IPS-NIHi7 (cell line): Measurements from ENCODE around the gene LCP2.

Experiments
- DNase-seq: peaks from one replicate; pipeline ENCODE4 v3.0.0; 2012; ENCODE audit warnings: mixed read lengths; ENCODE audit errors: extremely low spot score

LCP2 gene

DNA sequence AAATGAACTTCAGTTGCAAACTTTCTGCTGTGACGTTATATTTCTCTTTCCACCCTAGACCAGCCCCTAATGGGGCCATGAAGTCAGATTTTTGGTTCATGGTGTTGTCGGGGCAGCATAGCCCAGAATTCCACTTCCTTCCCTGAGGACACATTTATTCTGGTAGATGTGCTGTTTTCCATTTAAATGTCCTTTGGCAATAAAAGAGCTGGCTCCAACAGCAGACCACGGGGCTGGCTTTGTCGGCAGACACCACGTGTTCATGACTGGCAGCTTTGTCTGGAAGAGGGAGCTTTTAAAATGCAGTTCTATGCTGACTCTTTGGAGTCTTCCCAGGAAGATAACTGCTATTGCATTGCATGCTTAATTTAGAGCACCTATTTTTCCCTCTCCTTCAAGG is 17.6 kb upstream of the LCP2 start:
- DNase-seq, result no peak

DNA sequence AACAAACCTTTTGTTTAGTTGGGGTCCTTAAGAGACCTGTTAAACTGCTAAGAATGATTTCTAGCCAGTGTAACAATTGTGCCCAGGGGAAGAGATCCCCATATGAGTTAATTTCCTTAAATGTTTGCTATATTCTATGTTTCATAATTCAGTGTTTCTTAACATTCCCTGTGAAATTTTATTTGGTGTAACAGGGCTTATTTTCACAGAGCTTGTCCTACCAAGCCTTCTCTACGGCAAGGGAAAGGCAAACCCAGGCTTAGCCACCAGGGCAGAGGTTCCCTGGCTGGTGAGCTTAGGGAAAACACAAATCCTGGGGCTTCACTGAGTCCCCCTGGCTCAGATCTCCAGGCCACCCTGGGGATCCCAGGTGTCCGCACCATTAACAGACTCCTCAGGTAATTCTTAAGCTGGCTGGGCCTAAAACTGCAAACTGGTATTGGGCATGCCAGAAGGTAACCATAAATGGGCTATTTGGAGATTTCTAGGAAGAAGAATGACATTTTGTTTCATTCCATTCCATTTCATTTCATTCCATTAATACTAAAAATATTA is 17.0 kb upstream of the LCP2 start:
- no peak for DNase-seq

DNA sequence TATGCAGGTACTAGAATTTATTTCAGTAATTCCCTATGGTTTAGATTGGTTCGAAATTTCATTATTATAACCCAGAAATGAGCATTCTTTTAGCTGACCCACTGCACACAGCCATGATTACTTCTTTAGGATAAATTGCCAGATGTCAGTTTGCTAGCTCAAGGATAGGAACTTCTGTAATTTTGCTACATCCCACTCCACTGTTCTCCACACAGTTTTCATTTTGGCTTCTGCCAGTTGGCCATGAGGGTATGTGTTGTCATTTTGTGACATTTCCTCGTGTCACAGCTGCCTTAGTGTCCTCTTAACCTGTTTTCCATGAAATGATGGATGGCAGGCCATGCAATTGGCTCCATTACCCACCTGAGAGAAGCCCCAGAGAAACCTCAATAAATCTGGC is 16.2 kb upstream of the LCP2 start:
- no peak for DNase-seq

DNA sequence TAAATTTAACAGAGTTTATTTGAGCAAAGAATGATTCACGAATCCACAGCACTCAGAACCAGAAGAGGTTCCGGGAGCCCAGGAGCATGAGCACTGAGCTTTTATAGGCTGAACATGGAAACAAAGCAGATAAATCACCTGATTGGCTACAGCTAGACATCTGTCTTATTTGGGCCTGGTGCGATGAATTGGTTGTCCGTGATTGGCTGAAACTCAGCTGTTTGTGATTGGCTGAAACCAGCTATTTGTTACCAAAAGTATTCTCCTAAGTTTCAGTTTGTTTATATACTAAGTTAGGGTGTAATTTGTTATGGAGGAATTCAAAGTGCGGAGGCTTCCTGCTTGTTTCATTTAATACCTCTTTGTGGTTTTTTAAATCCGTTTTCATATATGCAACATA is 15.8 kb upstream of the LCP2 start:
- no peak for DNase-seq

DNA sequence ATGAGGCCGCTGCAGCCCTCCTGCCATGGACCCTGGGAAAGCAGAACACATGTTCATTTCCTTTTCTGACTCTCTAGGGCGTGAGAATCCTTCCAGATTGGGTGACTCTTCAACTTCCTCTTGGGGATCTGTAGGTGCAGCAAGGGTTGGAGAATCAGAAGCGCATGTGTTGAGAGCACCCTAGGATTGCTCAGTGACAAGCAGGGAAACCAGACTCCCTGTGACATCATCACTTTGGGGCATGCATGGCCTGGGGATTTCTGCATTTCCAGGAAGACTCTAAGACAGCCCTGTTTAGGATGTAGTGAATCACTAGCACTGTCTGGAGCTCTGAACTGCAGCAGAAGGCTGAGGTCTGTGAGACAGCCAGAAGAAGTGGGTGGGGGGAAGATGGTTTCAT is 15.1 kb upstream of the LCP2 start:
- DNase-seq, result no peak

DNA sequence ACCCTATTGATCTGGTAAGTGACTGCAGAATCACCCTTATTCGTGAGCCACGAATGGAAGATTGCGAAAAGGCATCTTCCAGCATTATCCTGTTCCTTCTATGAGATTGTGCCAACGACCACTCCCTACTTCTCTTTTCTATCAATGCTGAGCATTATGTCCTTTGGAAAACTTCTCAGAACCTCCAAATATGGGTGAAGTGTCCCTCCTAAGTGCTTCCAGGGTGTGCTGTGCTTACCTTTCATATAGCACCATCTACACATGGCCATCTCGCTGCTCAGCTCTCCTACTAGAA is 14.7 kb upstream of the LCP2 start:
- no peak for DNase-seq

DNA sequence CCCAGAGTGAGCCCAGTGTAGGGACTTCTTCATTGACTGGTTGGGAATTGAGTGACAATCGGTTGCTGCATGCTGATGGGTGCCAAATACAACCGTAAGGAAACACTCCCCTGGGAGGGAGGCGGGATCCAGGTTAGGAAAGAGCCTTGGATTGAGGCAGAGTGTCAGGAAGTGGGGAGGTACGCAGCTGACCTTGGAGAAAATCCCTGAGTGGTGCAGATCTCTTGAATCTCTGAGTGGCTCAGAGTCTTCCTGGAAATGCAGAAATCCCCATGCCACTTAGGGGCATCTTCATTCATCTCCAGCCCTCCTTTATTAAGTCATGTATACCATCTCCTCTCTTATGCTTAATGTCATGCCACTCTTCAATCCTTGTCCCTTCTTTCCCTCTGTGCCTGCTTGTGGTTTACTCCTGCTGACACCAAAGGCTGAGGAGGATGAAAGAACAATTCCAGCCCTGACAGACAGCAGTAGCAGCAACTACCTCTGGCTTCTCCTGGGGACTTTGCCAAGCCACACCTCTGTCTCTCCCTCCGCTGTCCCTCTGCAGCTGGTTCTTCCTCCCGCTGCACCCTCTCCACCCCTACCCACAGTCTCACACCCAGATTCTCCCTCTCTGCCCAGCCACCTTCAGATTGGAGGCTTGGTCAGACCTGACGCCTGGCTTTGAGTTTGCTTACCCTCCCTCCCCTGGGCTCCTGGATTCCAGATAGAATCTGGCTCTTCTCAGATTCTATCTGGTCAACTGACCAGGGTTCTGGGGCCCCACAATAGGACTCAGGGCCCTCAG is 14.1 kb upstream of the LCP2 start:
- no peak for DNase-seq

DNA sequence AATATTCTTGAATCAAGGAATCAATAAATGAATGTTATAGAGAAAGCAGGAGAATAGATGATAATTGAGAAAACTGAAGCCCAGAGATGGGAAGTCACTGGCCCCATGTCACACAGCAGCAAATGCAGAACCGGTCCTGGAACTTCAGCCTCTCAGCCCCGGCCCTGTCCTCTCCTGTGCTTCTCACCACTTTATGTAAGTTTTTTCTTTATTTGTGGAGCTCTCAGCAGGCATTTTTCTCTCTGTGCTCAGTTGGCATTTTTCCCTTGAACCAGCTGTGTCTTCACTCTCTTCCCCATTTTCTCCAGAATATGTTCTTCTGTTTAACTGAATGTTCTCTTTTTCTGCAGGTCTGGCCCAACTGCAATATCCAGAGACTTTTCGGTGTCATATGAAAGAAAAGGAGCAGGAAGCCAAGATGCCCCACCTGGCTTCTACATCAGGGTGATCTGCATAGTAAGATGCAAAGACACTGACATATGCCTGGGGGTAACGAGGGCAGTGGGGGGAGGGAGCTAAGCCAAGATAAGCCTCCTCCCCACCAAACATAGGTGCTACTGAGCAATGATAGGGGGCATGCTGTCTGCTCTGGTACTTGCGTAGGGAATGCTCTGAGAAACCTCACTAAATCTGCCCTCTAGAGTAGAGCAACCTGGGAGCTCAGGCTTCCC is 12.8 kb upstream of the LCP2 start:
- no peak for DNase-seq

DNA sequence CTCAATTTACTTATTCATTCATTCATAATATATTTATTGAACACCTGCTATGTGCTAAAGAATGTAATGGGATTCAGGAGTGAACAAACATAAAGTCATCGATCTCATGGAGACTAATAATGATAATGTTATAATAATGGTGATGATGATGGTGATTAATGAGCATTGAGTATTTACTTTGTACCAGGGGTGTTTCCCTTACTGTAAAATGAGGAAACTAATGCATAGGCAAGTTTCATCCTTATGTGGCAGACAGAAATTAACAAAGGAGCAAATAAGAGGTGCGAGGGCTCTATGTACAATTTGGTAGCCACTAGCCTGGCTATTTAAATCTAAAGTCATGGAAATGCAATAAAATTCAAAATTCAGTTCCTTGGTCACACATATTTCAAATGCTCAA is 11.1 kb upstream of the LCP2 start:
- DNase-seq, result no peak

DNA sequence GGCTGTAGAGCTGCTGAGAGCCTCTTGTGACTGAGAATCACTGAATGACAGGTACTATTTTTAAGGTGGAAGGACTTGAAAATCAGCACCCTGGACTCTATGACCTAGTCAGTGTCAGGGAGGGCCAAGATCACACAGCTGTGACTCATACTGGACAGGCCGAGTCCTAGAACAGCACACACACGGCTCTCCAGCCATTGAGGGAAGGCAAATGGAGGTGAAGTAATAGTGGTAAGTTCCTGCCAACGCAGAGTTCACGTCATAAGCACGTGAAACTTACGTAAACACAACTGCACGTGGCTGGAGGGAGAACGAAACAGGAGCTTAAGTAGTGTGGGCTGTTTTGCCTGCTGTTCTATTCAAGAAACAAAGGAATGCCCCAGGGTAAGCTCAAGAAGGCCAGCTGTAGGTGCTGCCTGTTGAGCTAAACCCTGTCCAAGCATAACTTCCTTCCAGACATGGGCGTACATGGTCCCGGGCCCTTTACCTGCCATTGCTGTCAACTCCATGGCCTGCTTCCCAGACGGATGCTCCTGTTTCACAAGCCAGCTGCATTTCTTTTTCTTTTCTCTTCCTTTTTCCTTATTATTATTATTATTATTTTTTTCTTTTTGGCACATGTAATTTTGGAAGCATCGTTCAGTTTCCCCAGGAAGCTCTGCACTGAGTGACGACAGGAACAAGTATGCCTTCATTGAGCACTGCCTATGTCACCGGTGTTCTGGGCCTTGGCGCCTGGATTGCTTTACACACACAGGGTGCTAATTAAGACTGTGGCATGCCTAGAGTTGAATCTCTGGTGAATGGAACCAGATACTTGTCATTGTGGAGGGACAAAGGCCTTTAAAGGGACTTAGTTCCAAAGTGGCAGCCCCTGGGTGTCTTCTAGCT is 10.2 kb upstream of the LCP2 start:
- DNase-seq, result no peak

DNA sequence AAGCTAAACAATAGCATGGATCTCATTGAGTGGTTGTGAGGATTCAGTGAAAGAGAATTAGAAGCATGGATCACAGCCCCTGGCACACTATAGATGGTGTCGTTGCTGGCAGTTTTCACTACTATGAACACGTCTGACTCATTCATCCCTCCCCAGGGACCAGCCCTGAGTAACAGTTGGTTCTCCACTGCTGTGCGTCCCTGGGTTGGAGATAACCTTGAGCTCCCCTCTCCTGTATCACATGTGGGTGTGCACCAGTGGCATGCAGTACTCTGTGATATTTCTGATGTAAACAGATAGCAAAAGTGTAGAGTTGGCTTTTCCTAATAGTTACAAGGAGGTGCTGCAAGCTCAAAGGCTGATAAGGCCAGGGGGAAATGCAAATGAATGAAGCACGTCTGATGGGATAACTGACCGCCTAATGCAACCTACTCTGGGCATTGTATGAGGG is 8.8 kb upstream of the LCP2 start:
- no peak for DNase-seq

DNA sequence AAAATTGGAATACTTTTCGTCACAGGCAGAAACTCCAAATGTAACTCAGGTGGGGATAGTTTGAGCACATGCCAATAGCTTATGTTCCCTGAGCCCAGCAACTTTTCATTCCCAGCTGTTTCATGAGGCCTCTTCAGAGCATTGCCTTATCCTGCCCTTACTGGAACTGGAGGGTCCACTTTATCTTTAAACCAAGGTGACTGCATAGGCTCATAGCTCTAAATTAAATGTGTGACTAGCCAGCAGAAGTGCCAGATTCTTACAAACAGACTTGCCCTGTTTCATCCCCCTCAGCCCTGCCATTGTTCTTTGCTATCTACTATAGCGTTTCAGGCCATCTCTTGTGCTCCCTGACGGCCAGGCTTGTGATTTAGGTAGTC is 8.1 kb upstream of the LCP2 start:
- DNase-seq, result no peak

DNA sequence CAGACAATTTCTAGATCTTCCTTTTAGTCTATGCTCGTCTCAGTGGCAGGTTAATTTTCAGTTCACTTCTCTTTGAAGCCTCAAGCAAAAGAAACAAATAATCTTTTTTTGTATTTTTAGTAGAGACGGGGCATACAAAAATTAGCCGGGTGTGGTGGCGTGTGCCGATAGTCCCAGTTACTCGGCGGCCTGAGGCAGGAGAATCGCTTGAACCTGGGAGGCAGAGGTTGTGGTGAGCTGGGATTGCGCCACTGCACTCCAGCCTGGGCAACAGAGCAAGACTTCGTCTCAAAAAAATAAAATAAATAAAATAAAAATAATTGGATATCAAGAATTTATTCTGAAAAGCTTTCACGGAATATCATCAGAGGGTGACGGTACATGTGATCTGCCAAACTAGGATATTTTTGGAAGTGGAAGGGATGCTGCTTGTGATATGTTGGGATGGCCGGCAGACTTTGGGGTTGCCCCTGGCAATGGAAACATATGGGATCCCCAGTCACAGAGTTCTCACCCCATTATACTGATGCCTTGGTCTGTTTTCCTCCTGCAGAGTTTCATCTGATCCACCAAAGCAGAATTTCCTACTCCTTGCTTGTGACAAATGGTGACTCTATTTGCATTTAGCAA is 7.6 kb upstream of the LCP2 start:
- DNase-seq, result no peak

DNA sequence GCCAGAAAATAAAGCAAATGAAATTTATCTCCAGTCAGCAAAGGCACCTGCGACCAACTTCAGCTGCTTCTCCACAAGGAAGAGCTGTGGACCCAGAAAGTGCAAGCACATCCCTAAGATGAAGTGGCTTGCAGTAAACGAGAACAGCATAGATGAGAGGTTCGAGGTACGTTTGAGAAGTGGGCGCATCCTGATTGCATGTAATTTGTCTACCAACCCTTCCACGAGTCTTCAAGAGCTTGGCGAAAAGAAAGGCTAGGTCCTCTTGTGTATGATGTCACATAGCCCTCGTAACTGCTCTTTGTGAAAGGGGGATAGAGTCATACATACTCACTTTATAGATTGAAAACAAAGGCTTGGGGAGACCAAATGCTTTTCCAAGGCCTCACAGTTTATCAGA is 6.0 kb upstream of the LCP2 start:
- DNase-seq, result no peak

DNA sequence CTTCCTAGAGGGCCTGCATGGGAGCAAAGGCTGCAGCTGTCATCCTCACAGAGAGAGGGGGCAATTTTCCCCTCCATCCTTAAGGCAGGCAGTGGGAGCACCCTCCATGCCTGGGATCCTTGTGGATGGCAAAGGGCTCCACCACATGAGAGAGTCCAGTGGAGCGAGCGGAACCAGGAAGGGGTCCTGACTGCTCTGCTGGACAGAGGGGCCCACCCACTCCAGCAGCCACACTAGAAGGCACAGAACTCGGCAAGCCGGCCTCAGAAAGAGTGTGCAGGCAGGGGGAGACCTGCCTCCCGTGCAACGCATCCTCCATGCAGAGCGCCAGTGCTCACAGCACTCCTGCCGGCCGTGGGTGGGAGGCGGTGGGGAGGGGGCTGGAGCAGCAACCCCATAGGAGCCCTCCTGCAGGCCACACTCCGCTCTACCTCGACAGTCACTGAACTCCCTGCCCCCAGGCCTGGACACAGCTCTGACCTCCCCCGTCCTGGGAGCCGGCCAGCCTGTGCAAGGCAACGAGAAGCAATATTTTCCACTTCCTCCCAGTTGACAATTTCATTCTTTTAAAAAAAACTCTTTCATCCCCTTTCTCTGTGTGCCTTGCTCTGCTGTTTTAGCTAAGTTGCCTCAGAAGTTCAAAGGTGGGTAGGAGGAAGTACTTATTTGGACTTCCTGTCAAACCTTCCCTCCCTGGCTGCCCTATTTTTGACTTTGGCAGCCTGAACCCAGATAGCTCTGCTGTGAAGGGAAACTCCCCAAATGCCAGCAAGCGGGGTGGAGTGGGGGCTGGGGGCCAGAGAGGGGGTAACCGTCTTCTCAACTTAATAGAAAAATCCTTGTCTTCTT is 5.3 kb upstream of the LCP2 start:
- DNase-seq, result peak; percentile 54

DNA sequence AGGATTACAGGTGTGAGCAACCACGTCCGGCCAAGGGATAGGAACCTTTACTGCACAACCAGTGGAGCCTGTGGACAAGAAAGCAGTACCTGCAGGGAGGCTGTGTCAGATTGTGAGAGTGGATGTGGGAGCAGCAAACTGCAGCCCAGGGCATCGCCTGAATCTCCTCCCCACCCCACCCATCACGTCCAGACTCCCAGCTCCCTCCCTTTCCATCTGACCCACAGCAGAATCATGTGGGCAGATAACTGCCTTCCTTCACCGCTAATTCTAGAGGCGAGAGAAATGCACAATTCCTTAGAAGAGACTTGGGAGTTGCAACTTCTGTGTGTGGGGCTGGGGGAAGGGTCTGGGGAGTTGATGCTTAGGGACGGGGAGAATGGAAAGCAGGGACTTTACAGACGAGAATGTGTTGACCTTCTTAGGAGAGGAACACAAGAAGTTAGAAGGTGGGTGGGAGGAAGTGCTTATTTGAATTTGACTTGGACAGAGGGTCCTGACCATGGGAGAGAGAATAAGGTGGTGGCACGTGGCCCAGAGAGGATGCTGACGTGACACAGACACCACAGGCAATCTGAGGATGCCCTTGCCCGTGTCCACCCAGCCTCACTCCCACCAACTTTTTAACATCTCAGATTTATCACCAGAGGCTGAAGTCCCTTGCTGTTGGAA is 4.5 kb upstream of the LCP2 start:
- no peak for DNase-seq

DNA sequence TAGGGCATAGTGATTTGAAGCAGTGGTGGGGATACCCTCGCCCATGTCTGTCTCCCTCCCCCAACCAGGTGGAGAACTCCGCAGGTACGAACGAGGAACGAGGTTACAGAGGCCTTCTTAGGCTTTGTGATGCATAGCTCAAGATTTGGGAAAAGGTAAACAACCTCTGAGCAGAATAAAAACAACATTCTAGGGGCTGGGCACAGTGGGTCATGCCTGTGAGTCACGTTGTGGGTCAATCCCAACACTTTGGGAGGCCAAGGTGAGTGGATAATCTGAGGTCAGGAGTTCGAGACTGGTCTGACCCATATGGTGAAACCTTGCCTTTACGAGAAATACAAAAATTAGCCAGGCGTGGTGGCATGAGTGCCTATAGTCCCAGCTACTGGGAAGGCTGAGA is 3.6 kb upstream of the LCP2 start:
- DNase-seq, result no peak

DNA sequence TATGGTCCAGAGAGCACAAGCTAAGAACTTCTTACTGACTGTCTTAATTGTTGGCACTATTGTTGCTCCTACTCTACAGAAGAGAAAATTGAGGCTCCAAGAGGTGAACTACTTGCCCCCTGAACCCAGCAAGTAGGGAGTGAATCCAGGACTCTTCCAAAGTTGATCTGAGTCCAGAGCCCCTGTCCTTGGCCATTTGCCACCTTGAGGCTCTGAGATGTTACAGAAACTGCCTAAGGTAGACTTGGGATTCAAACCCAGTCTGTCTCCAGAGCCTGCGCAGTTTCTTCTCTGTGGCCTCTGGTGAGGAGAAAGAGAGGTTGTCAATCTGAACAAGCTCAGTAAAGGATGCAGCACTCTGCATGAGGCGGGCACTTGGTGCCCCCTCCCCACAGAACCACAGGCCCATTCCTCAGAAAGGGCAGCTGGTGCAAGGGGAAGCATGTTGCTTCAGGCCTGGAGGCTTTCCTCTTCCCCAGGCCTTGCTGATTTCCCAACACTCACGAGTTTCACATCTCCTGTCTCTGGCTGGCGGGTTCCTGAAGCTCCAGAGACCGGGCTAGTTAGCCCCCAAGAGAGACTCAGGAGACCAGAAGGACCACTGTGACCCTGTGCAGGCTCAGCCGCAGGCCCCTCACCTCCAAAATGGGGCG is 2.9 kb upstream of the LCP2 start:
- DNase-seq, result no peak

DNA sequence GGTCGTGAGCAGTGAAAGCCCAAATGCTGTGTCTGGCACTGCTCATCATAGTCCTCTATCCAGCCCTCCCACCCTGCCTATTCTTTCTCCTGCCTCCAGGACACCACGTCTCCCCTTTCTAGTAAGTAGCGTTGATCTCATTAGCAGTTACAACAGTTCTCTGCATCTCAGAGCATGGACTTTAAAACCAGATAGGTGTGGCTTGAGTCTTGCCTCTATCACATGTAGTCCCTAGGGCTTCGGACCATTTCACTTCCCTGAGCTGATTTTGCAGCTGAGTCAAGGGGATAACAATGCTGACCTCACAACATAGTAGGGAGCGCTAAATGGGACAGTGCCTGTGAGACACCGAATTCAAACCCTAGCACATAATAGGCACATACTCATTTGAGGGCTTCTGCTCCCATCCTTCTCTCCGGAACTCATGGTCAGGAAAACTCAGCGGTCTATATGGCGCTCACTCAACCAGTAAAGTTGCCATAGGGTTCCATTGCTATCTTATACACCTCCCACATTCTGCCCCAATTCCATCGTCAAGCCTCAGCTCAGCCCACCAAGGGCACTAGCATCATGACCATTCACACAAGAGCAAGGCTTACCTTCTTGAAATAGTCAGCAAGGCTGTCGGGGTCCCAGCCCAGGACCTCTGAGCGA is 515 bp downstream of the LCP2 start:
- no peak for DNase-seq
